GM12878 (cell line): ENCODE data around the gene ZNF554. TPM values are rescaled to one million over a fixed set of nuclear protein-coding genes. Genes with fewer than 3 reads are reported as not detected.

Experiments
- ATAC-seq: fragments of 200-7000 bp; cut with Tn5 transposase; 3 replicates; pipeline ENCODE4 v1.9.1; 2020; ENCODE audit warnings: mild to moderate bottlenecking, moderate library complexity
- BruUV-seq: library from RNA; stranded (reverse); fragments of 400-500 nt; replicated peaks from 2 replicates; lab custom pipeline; 2021; lab: Mats Ljungman, UMichigan
- CTCF ChIA-PET: fragments of 300-600 bp; sonication (Branson Sonifier 250); formaldehyde crosslinking; extraction: SDS; loops from one replicate; lab custom pipeline; 2021; ENCODE audit warnings: inconsistent platforms; lab: Yijun Ruan, JAX
- POLR2A ChIA-PET: fragments of 350-600 bp; formaldehyde crosslinking; extraction: SDS; loops from one replicate; lab custom pipeline; 2021; ENCODE audit warnings: inconsistent platforms; lab: Charles Lee
- RAD21 ChIA-PET: fragments of 300-600 bp; sonication (Branson Sonifier 250); formaldehyde crosslinking; loops from one replicate; lab custom pipeline; 2023; ENCODE audit warnings: antibody characterized with exemption; ENCODE audit not compliant: unreplicated experiment; lab: Charles Lee
- SMC1A ChIA-PET: fragments of 300-600 bp; sonication (Branson Sonifier 250); formaldehyde crosslinking; loops from one replicate; lab custom pipeline; 2023; ENCODE audit not compliant: unreplicated experiment, uncharacterized antibody; lab: Charles Lee
- DNase-seq: peaks from one replicate; pipeline ENCODE4 v3.0.0-alpha.2; 2011; ENCODE audit warnings: low read depth, low spot score
- FAIRE-seq: peaks from 3 replicates; lab custom pipeline; 2011; peaks lifted over from hg19 to GRCh38; lab: Jason Lieb, UNC
- H2AFZ ChIP-seq: 2 replicates; pipeline ENCODE4 v1.6.0; 2011; ENCODE audit warnings: low read depth, low read length, control low read depth; ENCODE audit not compliant: control insufficient read depth
- H3K27ac ChIP-seq: 2 replicates; pipeline ENCODE4 v1.5.1; 2011; ENCODE audit warnings: control low read depth; ENCODE audit not compliant: control insufficient read depth, insufficient read depth
- H3K27me3 ChIP-seq, 2 experiments: replicated peaks in 1 of 2; 2 replicates each; pipeline versions ENCODE4 v1.6.0 to v1.6.1; 2011; ENCODE audit warnings: low read length in 1 of 2; ENCODE audit not compliant: control insufficient read depth in 2 of 2, insufficient read depth in 2 of 2
- H3K36me3 ChIP-seq, 2 experiments: 2 replicates each; pipeline ENCODE4 v1.5.1; 2011; ENCODE audit warnings: low read length in 1 of 2; ENCODE audit not compliant: control insufficient read depth in 2 of 2, insufficient read depth in 2 of 2
- H3K4me1 ChIP-seq: 2 replicates; pipeline ENCODE4 v1.6.1; 2011; ENCODE audit warnings: mild to moderate bottlenecking, low read length, moderate library complexity, mixed read lengths; ENCODE audit not compliant: control insufficient read depth, insufficient read depth
- H3K4me2 ChIP-seq: 2 replicates; pipeline ENCODE4 v1.6.0; 2011; ENCODE audit warnings: control low read depth; ENCODE audit not compliant: control insufficient read depth, insufficient read depth
- H3K4me3 ChIP-seq: fragments of 200-600 bp; sonication (generic); 2 replicates; pipeline ENCODE4 v1.5.1; 2016
- H3K79me2 ChIP-seq: 2 replicates; pipeline ENCODE4 v1.6.0; 2011; ENCODE audit warnings: low read length; ENCODE audit not compliant: control insufficient read depth, insufficient read depth
- H3K9ac ChIP-seq: 2 replicates; pipeline ENCODE4 v1.8.0; 2011; ENCODE audit warnings: low read length, control low read depth, mixed read lengths; ENCODE audit not compliant: control insufficient read depth, insufficient read depth
- H3K9me3 ChIP-seq: replicated peaks from 3 replicates; pipeline ENCODE4 v1.5.1; 2011; ENCODE audit warnings: mild to moderate bottlenecking, low read length; ENCODE audit not compliant: control insufficient read depth, insufficient read depth
- H4K20me1 ChIP-seq: 2 replicates; pipeline ENCODE4 v1.6.0; 2011; ENCODE audit not compliant: control insufficient read depth, insufficient read depth
- BRCA1 ChIP-seq: IDR thresholded peaks from 2 replicates; pipeline ENCODE4 v1.6.1; 2011; ENCODE audit warnings: low read depth, low read length, improper control_type of control experiment
- CREM ChIP-seq: IDR thresholded peaks from 2 replicates; pipeline ENCODE4 v1.6.1; 2014; ENCODE audit warnings: antibody characterized with exemption, low read depth
- ELK1 ChIP-seq: IDR thresholded peaks from 2 replicates; pipeline ENCODE4 v1.6.1; 2012; ENCODE audit warnings: low read depth, low read length, improper control_type of control experiment
- GABPA ChIP-seq: IDR thresholded peaks from 2 replicates; pipeline ENCODE4 v1.6.1; 2014; ENCODE audit warnings: antibody characterized with exemption, low read depth, mild to moderate bottlenecking, inconsistent platforms
- JUND ChIP-seq: IDR thresholded peaks from 2 replicates; pipeline ENCODE4 v1.6.1; 2012; ENCODE audit warnings: low read depth, mild to moderate bottlenecking, low read length, improper control_type of control experiment, moderate library complexity
- MEF2B ChIP-seq: fragments of 450-650 bp; IDR thresholded peaks from 2 replicates; pipeline ENCODE4 v1.6.1; 2018; ENCODE audit warnings: mild to moderate bottlenecking, moderate library complexity; ENCODE audit not compliant: partially characterized antibody, poor library complexity, severe bottlenecking
- RAD51 ChIP-seq: fragments of 450-650 bp; IDR thresholded peaks from 2 replicates; pipeline ENCODE4 v1.6.1; 2016; ENCODE audit warnings: moderate library complexity, mild to moderate bottlenecking, inconsistent platforms
- RB1 ChIP-seq: fragments of 450-650 bp; formaldehyde crosslinking; IDR thresholded peaks from 2 replicates; pipeline ENCODE4 v1.6.1; 2017; ENCODE audit warnings: mild to moderate bottlenecking, borderline replicate concordance
- SMC3 ChIP-seq: IDR thresholded peaks from 2 replicates; pipeline ENCODE4 v1.6.1; 2011; ENCODE audit warnings: low read length, improper control_type of control experiment, borderline replicate concordance
- SP1 ChIP-seq: IDR thresholded peaks from one replicate; pipeline ENCODE4 v1.6.1; 2011; ENCODE audit warnings: low read depth, low read length
- TBL1XR1 ChIP-seq: IDR thresholded peaks from 2 replicates; pipeline ENCODE4 v1.6.1; 2012; ENCODE audit warnings: low read depth, low read length, improper control_type of control experiment
- TCF7 ChIP-seq: IDR thresholded peaks from 2 replicates; pipeline ENCODE4 v1.6.1; 2014; ENCODE audit warnings: antibody characterized with exemption, borderline replicate concordance
- ZNF687 ChIP-seq: fragments of 450-650 bp; IDR thresholded peaks from 2 replicates; pipeline ENCODE4 v1.6.1; 2017; ENCODE audit warnings: mild to moderate bottlenecking, moderate library complexity
- WGBS: methylation state at CpG from one replicate; pipeline ENCODE4 v1.1.6; 2016; ENCODE audit warnings: low lambda C conversion rate; ENCODE audit not compliant: insufficient replicate concordance, insufficient coverage; ENCODE audit errors: missing lambda C conversion rate; 5-methylcytosine and 5-hydroxymethylcytosine counted together
- in situ Hi-C: fragments of 300-500 bp; cut with MboI; formaldehyde crosslinking; loops from 9 replicates; pipeline ENCODE4 v1.14.3; 2018; ENCODE audit warnings: mixed read lengths
- intact Hi-C: fragments of 100-400 bp; cut with micrococcal nuclease; formaldehyde crosslinking; loops from one replicate; pipeline ENCODE4 v1.14.2; 2022; ENCODE audit not compliant: unreplicated experiment
- polyA plus RNA-seq, 11 experiments: library from polyadenylated mRNA; depleted of rRNA in 4 of 11; unstranded in 6 of 11; stranded (reverse) in 5 of 11; fragments of >200 nt; fragmentation: Nextera tagmentation in 4 of 11; fragmentation: Illumina TruSeq in 1 of 11; extraction: Ambion mirVana in 4 of 11; extraction: Trizol in 1 of 11; gene quantifications; 1 replicate in 1 of 11; 2 replicates in 10 of 11; pipeline versions ENCODE4 v1.2.1 to v1.2.3, GENCODE V29; 2011 to 2016; ENCODE audit warnings: inconsistent platforms in 2 of 11, missing spikeins in 2 of 11, low read depth in 1 of 11
- total RNA-seq, 4 experiments: library from RNA; depleted of rRNA in 3 of 4; stranded (reverse); fragments of >200 nt in 3 of 4; fragmentation: Illumina TruSeq in 1 of 4; extraction: Trizol in 1 of 4; gene quantifications; 2 replicates each; pipeline versions ENCODE4 v1.2.1 to v1.2.3, GENCODE V29; 2013 to 2021

ZNF554 gene
- total and polyA plus RNA-seq, 10 of the 15 experiments (the other 5 are each of a cell fraction or from before 2014, with no cell fraction given): 0.19 to 2.1 (median 1.4) TPM

GRCh38 chr19:2779121-2779740 is 40.4 kb upstream of the ZNF554 start (continued):
- TF ChIP-seq ZNF687 (no peak), GABPA (no peak)
- TF ChIP-seq, all 136 proteins: peak for 0

- ChIA-PET CTCF (interaction anchor here (1.2 to 2.4 kb wide), 4 partner anchors 31 to 132 kb away, joined by 3 to 13 read pairs (median 6); partner anchors contain the start of gene SLC39A3), POLR2A (no interaction called here), RAD21 (no interaction called here), SMC1A (interaction anchor here (0.9 to 1.6 kb wide), 2 partner anchors 132 kb away, joined by 4 to 8 read pairs; no protein-coding TSS in a partner anchor)
- Histone ChIP-seq H3K36me3 (peaks cover 2 to 4% of the 10 kb centered on the region in 2 experiments; a peak in 2 of 4 replicates), H3K4me2 (peak overlapping the region; percentile 90; the same call in 1 of the 2 replicates), H2AFZ (no peak overlapping the region), H3K27me3 (no peaks in the 10 kb centered on the region), H3K27ac (no peak overlapping the region), H3K9ac (no peak overlapping the region), H3K9me3 (no peaks in the 10 kb centered on the region), H3K79me2 (peaks cover 75% of the 10 kb centered on the region), H4K20me1 (peaks cover 6% of the 10 kb centered on the region; the same call in 1 of the 2 replicates), H3K4me1 (peaks cover 20% of the 10 kb centered on the region), H3K4me3 (no peak overlapping the region)
- BruUV-seq: no TSS peak
- DNase-seq: no peak
- intact Hi-C loops: loop anchor here (5.0 to 10.0 kb wide), 2 partner anchors 33 to 505 kb away; no protein-coding TSS in a partner anchor
- FAIRE-seq: no peak
- no peak for ATAC-seq
- TF ChIP-seq MEF2B (no peak), TBL1XR1 (no peak), JUND (no peak), SMC3 (no peak), RB1 (no peak), RAD51 (no peak), TCF7 (no peak), SP1 (no peak), CREM (no peak), ELK1 (no peak), BRCA1 (no peak)
- WGBS: 96% methylated on average over 7 of the region's 7 CpGs
- in situ Hi-C loops: no loop called here
Measured at GRCh38 chr19:2780284-2780683, 39.4 kb upstream of the ZNF554 start.
